Mammary epithelial cell (primary cell): Measurements from ENCODE around the gene APP.

ENCODE experiments used
- EZH2 ChIP-seq: IDR thresholded peaks from 2 replicates; pipeline ENCODE4 v1.6.1; 2012; ENCODE audit warnings: low read length, inconsistent platforms, borderline replicate concordance
- TF ChIP-seq, protein P1 (sequence below), 2 donors: IDR thresholded peaks in 1 of 2; conservative IDR thresholded peaks in 1 of 2; 2 replicates each; pipeline ENCODE4 v1.5.1; 2011 to 2012; ENCODE audit warnings: inconsistent platforms in 2 of 2, low read length in 2 of 2, mild to moderate bottlenecking in 2 of 2, control low read depth in 1 of 2, low read depth in 1 of 2; ENCODE audit not compliant: insufficient read depth in 1 of 2; ENCODE audit errors: extremely low read depth in 1 of 2

GRCh38 chr21:26146681-26147080 is 23.9 kb downstream of the APP start:
- TF ChIP-seq, protein P1, sequence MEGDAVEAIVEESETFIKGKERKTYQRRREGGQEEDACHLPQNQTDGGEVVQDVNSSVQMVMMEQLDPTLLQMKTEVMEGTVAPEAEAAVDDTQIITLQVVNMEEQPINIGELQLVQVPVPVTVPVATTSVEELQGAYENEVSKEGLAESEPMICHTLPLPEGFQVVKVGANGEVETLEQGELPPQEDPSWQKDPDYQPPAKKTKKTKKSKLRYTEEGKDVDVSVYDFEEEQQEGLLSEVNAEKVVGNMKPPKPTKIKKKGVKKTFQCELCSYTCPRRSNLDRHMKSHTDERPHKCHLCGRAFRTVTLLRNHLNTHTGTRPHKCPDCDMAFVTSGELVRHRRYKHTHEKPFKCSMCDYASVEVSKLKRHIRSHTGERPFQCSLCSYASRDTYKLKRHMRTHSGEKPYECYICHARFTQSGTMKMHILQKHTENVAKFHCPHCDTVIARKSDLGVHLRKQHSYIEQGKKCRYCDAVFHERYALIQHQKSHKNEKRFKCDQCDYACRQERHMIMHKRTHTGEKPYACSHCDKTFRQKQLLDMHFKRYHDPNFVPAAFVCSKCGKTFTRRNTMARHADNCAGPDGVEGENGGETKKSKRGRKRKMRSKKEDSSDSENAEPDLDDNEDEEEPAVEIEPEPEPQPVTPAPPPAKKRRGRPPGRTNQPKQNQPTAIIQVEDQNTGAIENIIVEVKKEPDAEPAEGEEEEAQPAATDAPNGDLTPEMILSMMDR (conservative IDR thresholded peaks at IDR 0.05 in 1 of 2, IDR thresholded peaks at IDR 0.05 in 1 of 2; ENCODE audit: extremely low read depth in 1 of 2, insufficient read depth in 1 of 2, low read depth in 1 of 2, low read length in 2 of 2) = no peak
- no peak for TF ChIP-seq EZH2
